Body of pancreas (tissue), 4 donors: Measurements from ENCODE around the gene FAM209A.

Experiments
- CTCF ChIP-seq, 7 experiments: fragments of 450-650 bp in 4 of 7; fragments of 200-600 bp in 3 of 7; sonication (generic) in 3 of 7; IDR thresholded peaks; one replicate each; pipeline ENCODE4 v1.5.1; 2016 to 2019; ENCODE audit warnings: antibody characterized with exemption in 7 of 7
- POLR2A ChIP-seq, 3 donors: fragments of 450-650 bp; IDR thresholded peaks; one replicate each; pipeline ENCODE4 v1.6.1; 2016; ENCODE audit warnings: antibody characterized with exemption in 3 of 3, mild to moderate bottlenecking in 2 of 3

GRCh38 chr20:56488566-56488965 is 36.0 kb upstream of the FAM209A start:
- TF ChIP-seq POLR2A (IDR thresholded peaks at IDR 0.05) (no peak), CTCF (IDR thresholded peaks at IDR 0.05) (no peak)
